ENCODE results near the gene GLYATL3.

GLYATL3 gene

DNA sequence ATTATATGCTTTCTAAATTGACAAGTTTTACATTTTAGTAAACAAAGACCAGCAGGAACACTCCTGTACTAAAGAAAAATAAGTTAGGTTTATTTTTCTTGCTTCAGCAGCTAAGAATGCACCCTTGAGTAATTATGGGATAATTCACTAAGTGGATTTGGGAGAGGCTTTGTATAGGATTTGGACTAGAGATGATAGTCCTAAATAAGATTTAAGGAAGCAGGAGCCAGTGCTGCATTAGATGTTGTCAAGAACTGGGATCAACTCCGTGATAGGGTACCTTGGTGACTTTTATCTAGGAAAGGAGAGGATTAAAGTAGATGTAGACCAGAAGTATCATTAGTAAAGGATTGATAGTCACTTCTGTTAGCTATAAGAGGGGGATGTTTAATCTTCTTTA is 46.6 kb downstream of the GLYATL3 start:
- DNase-seq (ENCODE audit: low read depth in 2 of 2, low spot score in 1 of 2): no peak

DNA sequence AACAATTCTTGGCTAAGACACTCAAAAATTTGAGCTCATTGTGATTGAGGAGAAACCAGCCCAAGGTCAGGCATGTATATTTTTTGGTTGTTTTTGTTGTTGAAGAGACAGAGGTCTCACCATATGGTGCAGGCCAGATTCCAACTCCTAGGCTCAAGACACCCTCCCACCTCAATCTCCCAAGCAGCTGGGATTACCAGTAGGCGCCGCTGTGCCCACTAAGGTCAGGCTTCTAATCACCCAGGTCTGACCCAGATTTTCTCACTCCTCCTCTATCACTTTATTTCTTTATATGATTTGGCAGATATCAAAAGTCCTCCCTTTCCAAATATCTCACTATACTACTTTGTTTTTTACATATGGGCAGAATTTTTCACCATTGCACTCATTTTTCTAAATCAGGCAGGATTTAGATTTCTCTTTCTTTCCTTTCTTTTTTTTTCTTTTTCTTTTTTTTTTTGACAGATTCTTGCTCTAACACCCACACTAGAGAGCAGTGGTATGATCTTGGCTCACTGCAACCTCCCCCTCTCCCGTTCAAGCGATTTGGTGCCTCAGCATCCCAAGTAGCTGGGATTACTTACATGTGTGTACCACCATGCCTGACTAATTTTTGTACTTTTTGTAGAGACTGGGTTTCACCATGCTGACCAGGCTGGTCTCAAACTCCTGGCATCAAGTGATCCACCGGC is 49.0 kb downstream of the GLYATL3 start:
- DNase-seq (ENCODE audit: low read depth in 2 of 2, low spot score in 1 of 2): no peak

DNA sequence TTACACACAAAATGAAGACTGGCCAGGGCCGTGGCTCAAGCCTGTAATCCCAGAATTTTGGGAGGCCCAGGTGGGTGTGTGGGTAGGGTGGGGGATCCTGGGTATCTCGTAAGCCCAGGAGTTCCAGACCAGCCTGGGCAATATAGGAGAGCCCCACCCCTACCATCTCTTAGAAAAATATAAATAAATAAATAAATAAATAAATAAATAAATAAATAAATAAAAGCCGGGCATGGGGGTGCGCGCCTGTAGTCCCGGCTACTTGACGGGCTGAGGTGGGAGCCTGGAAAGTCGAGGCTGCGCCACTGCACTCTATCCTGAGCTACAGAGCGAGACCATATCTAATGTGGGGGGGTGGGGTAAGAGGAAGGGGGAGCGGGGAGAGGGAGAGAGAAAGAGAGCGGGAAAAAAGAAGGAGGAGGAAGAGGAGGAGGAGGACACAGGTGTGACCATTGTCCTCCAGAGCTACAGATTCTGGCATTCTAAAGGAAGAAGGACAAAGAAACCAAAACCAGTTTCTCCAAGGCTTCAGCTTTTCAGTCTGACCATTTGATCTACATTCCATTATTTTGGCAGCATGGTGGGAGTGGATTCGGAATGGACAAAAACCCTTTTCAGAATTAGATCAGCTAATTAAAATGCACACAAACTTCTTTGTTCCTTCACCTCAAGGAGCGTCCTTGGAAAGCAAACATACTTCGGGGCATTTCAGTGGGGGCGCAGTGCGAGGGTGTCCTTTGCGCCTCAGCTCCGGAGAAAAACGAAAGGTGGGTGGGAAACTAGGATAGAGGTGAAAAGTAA is 50.2 kb downstream of the GLYATL3 start:
- DNase-seq (ENCODE audit: low read depth in 2 of 2, low spot score in 1 of 2): no peak

DNA sequence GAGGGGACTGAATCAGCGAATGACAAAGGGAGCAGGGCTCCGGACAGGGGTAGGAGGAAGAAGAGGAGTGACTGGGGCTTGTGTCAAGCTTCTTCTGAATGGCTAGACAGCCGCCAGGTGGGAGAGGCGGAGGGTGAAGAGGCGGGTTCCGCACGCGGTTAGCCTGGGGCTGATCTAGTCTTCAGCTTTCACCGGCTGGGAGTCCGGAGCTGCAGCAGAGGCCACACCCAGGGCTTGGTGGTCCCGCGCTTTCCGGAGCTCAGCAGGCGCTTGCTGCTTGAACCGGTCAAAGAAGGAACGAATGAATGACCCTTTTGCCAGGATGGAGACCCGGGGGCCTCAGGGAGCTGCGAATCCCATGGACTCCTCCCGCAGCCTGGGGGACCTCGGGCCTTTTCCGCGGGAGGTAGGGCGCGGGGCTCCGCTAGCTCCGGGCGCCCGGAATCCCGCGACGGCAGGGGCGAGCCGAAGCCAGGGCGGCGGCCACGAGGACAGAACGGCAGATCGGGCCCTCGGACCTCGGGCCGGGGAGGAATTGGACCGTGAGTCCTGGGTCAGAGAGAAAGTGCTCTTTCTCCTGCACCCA is 50.9 kb downstream of the GLYATL3 start, which contains the start of gene C6orf141:
C6orf141 (plus strand) TSS at position 177 of the 586 bp plus-strand sequence; CDS start at position 302, 125 bp downstream.
- no peak for DNase-seq (ENCODE audit: low read depth in 2 of 2, low spot score in 1 of 2)

DNA sequence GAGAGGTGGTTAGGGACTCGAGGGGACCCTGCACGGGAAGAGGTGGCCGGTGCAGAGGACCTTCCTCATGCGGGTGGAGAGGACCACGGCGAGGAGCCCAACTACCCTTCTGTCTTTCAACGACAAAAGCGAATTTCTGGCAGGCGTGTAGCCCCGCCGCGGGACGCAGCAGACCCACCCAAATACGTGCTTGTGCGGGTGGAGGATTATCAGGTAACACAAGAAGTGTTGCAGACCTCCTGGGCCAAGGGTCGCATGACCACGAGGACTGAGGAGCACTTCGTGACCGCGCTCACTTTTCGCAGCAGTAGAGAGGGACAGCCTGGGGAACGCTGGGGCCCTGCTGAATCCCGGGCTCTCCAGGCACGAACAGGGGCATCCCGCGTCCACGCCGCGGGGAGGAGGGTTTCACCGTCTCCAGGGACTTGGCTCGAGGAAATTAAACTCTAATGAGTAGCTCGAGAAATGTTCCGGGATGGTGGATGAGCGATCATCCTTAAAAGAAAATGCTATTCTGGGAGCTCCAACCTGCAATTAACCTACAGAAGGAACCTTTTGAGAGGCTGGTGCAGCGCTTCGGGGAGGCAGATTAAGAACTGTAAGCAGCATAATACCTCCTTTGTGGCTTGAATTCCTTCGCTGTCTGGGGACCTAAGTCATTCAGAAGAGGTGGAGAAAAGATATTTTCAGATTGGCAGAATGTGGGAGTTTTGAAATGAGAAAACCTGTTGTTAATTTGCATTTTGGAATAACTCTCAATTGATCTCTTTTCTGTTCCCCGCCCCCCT is 51.5 kb downstream of the GLYATL3 start:
- no peak for DNase-seq (ENCODE audit: low read depth in 2 of 2, low spot score in 1 of 2)

DNA sequence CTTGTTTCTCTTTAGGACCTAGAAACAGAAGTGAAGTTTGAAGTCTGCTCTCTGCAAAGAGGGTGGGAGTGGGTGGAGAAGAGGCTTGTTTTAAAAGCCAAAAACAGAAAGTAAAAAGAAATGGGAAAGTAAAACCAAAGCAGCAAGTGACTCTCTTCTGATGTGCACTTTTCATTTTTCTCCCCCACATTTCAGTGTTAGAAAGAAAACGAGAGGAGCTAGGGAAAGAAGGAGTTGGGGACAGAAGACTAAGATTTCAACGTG is 52.1 kb downstream of the GLYATL3 start:
- no peak for DNase-seq (ENCODE audit: low read depth in 2 of 2, low spot score in 1 of 2)

DNA sequence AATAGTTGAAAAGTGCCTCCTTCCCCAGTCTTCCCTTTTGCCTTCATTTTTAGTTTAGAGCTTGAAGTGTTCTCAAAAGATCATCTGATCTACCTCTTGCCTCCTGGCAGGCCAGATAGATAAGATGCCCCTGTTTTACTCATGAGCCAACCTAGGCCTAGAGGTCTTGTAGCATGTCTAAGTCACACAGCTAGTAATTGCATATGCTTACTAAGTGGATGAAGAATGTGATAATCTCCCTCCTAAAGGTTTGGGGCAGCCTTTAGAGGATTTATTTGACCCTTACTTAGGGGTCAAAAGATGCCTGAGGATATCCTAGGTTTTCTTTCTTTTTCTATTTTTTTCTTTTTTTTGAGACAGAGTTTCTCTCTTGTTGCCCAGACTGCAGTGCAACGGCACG is 52.9 kb downstream of the GLYATL3 start:
- no peak for DNase-seq (ENCODE audit: low read depth in 2 of 2, low spot score in 1 of 2)

DNA sequence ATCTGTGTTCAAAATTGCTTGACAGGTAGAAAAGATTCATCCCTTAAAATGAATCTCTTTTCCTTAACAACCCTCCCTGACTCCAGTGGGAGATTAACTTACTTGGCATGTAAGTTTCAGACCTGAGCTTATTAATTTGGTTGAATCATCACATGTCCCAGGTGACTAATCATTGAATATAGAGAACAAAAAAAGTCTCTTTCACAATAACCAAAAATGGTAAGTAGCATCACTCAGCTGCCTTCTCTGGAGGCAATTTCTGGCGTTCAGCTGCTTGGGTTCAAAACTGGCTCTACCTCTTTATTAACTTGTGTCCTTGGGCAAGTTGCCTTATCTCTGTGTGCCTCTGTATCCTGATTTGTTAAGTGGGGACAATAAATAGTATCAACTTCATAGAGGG is 53.7 kb downstream of the GLYATL3 start:
- no peak for DNase-seq (ENCODE audit: low read depth in 2 of 2, low spot score in 1 of 2)

DNA sequence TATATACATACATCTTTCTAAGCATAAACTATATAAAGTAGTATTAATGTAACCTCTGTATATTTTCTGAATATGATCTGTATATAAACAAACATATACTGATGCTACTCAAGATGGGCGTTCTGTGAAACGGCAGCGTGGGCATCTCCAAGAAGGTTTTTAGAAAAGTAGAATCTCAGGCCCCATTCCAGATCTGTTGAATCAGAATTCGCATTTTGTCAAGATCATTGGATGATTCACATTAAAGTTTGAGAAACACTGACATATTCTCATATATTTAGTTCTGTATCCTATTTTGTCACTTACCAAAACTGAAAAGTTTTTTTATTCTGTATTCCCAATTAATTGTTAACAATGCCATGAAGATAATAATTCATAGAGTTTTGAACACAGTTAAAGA is 56.2 kb downstream of the GLYATL3 start:
- no peak for DNase-seq (ENCODE audit: low read depth in 2 of 2, low spot score in 1 of 2)

DNA sequence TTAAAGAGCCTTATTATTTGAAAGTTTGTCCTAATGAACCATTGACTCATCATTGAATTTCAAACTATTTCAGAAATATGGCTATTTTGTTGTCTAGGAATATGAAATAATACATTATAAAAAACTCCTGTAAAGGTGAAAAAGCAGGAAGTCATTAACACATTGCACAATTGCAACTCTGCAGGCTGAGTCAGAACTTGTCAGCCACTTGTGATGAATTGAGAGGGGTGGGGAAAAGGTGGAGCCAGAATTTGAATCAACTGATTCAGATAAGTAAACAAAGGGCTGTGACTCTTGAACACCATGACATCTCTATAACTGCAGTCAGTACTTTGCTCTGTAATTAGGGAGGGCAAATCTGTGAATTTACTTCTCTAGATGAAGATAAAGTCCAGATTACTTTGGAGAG is 56.7 kb downstream of the GLYATL3 start:
- DNase-seq (ENCODE audit: low read depth in 2 of 2, low spot score in 1 of 2): no peak

DNA sequence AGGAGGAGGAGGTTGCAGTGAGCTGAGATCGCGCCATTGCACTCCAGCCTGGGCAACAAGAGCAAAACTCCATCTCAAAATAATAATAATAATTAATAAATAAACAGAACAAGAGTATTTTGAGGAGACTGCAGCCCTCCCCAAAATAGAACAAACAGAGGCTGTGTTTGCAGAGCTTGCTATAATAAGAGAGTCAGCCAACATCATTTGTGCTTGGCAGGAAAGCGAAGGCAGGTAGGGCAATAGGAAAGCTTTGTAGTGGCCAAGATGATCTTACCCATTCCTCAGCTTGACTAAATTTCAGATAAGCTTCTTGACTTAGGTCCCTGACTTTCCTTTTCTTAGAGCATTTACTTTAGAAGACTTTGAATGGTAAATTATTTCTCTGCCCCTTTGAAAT is 57.5 kb downstream of the GLYATL3 start:
- DNase-seq (ENCODE audit: low read depth in 2 of 2, low spot score in 1 of 2): no peak

DNA sequence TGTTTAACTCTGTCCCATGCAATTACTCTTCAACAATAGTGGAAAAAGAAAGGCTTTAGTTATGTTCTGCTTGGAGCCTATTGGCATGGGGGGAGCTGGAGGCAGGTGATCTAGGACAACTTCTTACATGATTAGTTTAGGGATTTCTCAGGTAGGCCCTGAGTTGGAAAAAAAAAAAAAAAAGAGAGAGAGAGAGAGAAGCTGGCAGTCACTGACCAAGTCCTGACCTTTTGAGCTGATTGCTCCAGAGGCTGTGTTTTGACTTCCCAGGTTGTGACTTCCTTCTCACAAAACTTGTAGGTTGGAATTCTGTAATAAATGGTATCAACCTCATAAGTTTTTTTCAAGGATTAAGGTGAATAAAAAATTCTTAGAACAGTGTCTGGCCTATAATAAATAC is 58.5 kb downstream of the GLYATL3 start:
- no peak for DNase-seq (ENCODE audit: low read depth in 2 of 2, low spot score in 1 of 2)

DNA sequence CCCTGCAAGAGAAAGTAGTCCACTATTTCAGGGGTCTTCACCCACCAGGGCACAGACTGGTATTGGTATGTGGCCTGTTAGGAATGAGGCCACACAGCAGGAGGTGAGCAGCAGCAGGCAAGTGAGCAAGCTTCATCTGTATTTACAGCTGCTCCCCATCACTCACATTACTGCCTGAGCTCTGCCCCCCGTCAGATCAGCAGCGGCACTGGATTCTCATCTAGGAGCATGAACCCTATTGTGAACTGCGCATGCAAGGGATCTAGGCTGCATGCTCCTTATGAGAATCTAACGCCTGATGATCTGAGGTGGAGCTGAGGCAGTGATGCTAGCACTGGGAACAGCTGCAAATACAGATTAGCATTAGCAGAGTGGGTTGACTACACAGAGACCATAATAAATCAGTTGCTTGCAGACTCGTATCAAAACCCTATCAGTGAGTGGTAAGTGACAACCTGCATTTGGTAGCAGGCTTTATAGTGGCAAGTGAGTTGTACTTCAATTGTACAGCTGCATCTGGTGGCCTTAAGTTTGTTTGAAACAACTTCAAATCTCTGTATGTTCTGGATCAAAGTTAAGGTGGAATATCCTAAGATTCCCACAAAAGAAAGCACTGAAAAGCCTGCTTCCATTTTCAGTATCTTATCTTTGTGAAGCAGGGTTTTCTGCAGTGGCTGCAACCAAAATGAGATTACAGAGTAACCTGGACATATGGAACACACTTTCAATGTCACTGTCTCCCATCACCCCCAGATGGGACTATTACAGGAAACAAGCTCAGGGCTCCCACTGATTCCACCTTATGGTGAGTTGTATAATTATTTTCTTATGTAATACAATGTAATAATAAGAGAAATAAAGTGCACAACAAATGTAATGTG is 63.5 kb downstream of the GLYATL3 start:
- DNase-seq (ENCODE audit: low read depth in 2 of 2, low spot score in 1 of 2): no peak

DNA sequence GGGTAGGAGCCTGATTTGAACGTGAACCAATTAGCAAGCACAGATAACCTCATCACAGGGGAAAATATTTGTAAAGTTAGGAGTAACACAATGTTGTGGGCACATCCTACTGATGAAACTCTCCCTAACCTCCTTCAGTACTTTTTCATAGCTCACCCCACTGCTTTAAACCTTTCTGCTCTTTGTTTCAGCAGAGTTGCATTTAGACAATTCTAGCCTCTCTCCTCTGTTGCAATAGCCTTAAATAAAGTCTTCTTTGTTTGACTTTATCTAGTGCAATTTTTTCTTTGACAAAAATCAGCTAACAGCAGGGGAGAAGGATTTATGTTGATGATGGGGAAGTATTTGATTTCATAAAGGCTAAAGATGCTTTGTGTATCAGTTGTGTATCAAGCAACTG is 64.8 kb downstream of the GLYATL3 start:
- DNase-seq (ENCODE audit: low read depth in 2 of 2, low spot score in 1 of 2): no peak

DNA sequence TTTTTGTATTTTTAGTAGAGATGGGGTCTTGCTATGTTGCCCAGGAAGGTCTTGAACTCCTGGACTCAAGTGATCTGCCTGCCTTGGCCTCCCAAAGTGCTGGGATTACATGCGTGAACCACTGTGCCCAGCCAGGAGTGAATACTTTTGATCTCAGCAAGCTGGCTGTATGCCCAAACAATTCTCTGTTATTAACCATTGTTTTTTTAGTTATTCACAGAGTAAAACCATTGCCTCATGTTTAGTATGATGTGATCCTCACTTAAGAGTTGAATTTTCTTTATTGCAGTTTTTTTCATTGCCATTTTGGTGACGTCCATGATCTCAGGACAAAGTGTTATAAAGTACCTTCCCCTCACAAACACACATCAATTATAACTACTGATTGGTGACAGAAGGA is 65.5 kb downstream of the GLYATL3 start:
- no peak for DNase-seq (ENCODE audit: low read depth in 2 of 2, low spot score in 1 of 2)

DNA sequence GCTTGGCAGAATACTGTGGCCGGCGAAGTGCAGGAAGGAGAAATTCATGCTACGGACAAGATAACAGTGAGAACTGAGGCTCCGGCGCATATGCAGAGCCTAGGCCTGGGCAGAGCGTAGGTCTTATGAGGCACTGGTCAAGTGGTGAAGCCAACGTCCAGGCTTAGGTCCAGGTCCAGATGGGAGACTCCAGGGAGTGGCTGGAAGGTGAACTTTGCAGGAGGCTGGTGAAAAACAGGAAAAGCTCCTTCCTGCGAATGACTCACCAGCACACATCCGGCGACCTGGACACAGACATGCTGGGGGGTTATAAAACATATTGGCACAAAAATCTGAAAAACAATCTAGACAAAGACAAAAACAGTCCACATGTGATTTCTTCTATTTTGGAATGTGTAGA is 66.1 kb downstream of the GLYATL3 start:
- DNase-seq (ENCODE audit: low read depth in 2 of 2, low spot score in 1 of 2): no peak

DNA sequence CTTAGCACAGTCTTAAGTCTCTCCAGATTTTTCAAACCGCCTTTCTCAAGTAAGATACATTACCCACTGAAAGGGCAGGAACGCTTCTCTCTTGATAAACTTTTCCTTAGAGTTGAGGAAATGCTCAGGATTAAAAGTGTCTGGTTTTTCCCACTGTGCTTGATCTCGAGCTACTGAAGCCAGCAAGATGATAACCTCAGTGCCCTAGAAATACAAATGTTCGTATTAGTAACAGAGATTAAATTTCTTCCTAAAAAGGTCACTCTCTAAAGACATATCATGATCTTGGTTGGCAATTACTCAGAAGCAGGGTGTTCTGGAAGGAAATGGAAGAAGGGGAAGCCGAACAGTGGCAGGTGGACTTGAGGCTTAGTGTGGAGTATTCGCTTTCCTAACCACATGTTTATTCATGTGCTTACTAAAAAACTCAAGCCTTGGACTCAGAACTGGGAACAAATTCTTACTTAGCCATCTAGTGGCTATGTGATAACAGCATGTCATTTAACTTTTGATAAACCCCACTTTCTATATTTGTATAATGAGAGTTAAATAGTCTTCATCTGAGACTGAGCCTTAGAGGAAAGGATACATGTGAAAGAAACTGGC is 70.9 kb downstream of the GLYATL3 start:
- DNase-seq (ENCODE audit: low read depth in 2 of 2, low spot score in 1 of 2): no peak

DNA sequence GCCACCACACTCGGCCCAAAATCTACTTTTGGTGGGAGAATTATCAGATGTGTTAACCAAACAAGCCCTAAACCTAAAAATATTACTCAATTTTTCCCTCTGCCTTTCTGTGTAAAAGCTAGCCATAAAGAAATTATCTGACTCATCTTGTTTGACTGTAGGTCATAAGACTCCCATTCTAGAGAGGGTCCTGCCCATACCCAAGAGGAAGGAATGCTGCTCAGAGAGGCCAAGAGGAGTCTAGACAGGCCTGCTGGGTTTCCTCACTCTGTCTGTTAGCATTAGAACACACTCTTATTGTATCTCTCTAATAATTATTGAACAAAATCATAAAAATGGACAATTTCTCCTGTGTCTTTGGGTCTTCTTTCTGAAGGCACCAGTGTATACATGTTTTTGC is 76.9 kb downstream of the GLYATL3 start:
- no peak for DNase-seq (ENCODE audit: low read depth in 2 of 2, low spot score in 1 of 2)

Measured in stimulated activated CD8-positive, alpha-beta memory T cell treated with anti-CD3 and anti-CD28 coated beads, Interleukin-4, amount 100 ng/mL, for 4 hours (primary cell).